GM18907 (cell line): ENCODE data around the gene CD79B.

ENCODE experiments used
- ATAC-seq: cut with Tn5 transposase; IDR thresholded peaks from one replicate; pipeline ENCODE4 v1.9.1; 2021; ENCODE audit warnings: mild to moderate bottlenecking, moderate library complexity; ENCODE audit not compliant: unreplicated experiment

CD79B gene

DNA sequence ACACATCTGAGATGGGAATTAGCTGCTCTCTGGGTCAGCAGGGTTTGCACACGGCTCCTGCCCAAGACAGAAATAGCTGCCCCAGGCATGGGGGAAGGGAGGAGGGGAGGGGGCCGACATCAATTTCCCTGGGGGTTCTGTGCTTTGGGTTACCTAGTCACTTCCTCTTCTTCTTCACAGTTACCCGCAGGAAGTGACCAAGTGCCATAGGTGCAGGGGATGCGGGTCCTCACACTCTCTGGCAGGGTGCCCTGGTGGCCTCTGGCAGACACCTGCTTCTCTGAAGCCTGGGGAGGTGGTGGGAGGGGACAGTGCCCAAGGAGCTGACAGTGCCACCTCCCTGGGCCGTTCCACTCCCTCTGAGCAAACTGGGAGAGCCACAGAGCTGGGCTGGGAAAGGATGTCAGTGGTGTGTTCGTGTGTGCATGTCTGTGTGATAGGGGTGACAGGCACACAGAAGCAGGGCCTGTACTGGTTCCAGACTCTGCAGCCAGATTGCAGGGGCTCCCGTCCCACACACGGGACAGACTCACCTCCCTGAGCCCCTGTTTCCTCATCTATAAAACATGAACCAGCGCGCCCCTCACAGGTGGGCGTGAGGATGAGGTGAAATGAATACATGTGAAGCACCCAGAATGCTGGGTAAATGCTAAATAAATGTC is 22.4 kb upstream of the CD79B start:
- ATAC-seq, result peak; percentile 67

DNA sequence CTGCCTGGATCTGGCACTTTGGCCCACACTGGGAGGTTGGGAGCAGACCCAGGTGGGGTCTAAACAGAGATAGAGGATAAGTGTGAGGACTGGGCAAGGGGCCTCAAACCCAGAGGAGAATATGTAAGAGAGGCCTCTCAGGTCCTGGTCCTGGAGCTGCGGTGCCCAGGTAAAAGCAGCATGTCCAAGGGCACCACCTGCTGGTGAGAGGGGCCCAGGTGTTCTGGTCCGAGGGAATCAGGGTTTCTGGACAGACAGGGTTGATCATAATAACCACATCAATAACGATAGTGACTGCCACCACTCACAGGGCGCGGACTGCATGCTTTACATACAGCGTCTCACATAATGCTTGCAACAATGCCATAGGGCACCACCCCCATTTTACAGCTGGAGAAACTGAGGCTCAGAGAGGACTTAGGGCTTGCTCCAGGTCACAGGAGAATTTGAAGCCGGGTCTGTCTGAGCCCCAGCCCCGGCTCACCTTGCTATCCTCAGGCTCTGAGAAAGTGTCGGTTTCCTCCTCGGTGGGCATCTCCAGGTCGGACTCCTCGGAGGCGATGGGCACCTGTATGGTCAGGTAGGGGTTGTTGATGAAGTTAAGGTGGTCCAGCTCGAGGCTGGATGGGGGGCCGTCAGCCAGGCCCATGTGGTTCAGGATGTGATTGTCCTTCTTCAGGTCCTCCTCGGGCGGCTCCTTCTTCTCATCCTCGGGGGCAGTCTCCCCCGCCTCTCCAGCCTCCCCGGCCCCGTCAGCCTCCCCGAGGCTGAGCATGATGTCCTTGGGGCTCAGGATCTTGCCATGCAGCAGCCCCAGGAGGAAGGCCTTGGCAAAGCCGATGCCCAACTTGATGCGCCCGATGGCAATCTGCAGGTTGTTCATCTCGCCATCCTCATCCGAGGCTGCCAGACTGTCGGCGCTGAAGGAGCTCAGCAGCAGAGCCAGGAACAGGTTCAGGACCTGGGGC is 19.1 kb upstream of the CD79B start:
- no peak for ATAC-seq

DNA sequence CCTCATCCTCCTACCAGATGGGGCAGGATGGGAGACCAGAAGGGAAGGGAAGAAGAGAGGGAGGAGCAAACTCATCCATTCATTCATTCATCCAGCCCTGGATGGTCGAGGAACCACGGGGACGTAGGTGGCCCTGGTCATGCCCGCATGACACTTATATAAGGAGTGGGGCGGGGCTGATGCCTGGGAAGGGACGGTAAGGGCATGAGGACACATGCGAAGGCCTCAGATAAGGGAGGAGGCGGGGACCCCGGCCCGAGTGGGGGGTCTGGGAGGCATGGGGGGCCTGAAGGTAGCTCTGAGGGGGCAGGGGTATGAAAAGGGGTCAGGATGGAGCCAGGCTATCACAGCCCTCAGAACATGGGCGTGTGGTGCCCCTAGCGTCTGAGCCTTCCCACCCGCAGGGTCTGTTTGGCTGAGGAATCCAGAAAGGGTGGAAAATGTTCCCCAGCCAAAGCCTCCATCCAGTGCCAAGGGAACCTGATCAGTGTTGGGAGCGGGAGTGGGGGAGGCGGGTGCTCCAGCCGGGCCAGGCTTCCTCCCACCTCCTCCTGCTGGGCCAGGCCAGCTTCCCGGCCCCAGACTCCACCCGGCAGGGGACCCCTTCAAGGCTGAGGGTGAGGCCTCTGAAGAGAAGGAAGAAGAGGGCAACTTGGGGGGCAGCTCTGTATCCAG is 17.6 kb upstream of the CD79B start:
- ATAC-seq, result no peak

DNA sequence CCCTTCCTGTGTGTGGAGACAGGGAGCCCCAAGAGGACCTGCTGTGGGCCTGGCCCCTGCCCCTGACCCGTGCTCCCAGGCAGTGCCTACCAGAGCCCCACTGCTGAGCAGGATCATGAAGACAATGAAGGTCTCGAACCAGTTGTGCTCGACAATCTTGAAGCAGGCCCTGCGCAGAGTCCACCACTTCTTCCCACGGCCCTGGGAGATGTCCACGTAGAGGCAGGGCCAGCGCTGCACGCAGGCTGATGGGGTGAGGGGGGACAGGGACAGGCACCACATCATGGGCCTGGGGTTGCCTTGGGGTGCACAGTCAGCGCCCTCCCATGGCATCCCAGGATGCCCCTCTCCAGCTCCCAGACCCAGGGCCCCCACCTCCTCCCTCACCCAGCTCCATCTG is 16.4 kb upstream of the CD79B start:
- no peak for ATAC-seq

DNA sequence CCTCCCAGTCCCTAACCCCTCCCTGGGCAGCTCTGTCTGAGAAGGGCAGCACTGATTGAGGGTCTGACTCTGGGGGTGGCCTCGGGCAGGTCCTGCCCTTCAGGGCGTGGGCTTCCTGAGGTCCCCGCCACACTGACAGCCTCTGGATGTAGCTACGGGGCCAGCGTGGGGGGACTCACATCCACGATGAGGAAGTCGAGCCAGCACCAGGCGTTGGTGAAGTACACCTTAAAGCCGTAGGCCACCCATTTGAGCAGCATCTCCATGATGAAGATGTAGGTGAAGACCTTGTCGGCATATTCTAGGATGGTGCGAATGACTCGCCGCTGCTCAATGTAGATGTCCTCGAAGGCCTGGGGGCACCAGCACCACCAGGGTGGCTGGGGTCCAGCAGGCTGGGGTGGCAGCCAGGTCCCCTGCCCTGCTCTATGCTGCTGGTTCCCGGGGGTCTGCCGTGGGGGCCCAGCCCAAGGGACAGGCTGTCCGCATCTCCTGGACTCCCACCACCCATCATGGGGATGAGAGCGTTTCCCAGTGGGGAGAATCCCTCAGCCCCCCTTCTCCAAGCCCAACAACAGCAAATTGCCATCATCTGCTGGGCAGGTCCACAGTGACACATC is 15.7 kb upstream of the CD79B start:
- no peak for ATAC-seq

DNA sequence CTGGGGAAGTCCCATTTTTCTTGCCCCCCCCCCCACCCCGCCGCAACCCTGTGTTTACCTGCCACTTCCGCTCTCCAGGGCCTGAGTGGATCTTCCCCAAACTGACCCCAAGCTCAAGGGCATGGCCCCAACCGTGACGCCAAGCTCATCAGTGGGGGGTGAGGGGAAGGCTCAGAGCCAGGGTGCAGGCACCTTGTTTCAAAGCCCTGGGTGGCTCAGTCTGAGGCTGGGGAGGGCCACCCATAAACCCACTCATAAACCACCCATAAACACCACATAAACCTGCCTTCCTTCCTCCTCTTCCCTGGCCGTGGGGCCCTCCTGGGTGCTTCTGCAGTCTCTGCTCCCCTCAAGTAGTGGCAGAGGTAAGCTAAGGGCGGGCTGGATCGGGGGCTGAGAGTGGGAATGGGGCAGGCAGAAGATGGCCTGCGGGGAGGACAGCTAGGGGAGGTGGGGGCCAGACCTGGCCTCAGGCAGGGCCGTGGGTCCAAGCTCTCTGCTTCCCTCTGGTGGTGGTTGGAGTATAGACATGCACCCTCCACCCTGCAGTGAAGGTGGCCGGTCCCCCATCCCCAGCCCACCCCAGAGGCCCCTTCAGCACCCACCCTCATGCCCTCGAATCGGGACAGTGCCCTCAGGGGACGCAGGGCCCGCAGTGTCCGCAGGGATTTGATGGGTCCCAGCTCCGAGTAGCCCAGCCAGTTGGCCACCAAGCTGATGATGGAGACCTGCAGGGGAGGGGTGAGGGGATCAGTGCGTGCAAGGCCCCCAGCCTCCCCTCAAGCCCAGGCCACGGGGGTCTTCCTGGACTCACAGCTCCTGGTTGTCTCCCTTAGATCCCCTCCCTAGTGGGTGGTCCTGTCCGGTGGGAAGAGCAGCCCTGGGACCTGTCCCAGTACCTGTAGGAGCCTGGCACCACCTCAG is 14.6 kb upstream of the CD79B start:
- peak; percentile 68 for ATAC-seq

DNA sequence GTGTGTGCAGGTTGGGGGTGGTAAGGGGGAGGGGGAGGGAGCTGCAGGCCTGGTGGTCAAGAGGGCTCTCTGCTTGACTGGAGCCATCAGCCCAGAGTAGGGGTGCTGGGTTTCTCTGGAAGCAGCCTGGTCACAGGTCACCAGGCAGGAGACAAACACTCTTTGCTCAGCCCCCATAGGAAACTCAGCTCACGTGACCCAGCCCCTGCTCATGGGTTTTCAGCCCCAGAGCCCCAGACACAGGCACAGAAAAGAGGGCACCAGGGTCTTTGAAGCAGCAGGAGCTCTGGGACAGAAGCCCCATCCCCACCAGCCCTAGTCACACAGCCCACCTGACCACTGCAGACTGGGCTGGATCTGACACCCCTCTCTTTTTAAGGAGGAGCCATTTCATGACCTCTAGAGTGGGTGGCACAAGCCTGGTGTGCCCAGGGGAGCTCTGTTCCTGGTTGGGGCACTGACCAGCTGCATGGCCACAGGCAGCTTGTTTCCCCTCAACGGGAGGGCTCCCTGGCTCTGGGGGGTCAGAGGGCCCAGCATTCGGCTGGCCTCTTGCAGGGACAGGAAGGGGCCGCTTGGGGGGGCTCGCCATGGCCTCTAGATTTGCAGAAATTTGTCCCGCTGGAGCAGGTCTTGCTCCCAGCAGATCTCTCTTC is 13.8 kb upstream of the CD79B start:
- ATAC-seq, result peak; percentile 35

DNA sequence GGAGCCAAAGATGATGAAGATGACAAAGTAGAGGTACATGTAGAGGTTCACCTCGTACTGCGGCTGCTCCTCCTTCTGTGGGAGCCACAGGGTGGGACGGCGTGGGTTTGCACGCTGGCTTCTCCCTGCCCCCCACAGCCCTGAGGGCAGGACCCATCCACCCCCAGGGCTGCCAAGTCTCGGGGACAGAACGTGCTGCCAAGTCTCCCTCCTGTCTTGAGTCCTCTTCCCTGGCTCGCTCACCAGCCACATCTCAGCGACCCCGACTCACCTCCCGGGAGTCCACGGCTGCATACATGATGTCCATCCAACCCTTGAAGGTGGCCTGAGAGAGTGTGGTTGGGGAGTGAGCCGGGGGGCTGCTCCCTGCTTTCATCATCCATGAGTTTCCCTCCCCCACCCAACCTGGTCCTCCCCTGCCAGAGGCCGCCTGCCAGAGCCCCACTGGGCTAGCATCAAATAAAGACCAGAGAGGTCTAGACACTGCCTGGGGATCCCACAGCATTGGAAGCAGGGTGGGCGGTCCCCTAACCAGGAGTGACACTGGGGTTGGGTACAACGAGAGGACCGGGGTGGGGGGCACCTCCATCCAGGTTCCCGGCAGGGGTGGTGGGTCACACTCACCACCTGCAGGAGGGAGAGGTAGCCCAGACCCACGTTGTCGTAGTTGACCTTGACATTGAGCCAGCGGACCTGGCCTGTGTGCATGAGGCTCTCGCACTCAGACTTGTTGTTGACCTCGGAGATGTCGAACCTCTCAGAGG is 12.8 kb upstream of the CD79B start:
- no peak for ATAC-seq

DNA sequence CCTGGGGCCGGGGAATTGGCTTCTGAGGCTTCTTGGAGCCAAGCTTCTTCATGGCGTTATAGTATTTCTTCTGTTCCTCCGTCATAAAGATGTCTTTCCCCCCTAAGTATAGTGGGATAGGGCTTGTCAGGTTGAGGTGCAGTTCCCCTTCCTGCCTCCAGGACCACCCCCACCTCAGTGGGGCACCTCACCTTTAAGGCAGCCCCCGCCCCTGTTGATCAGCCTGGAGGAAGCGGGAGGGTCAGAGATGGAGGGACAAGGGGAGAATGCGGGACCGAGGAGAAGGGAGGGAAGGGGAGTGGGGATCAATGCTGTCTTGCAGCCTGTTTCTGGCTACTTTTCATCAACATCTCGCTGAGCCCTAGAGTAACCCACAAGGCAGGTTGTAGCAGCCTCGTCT is 11.6 kb upstream of the CD79B start:
- no peak for ATAC-seq

DNA sequence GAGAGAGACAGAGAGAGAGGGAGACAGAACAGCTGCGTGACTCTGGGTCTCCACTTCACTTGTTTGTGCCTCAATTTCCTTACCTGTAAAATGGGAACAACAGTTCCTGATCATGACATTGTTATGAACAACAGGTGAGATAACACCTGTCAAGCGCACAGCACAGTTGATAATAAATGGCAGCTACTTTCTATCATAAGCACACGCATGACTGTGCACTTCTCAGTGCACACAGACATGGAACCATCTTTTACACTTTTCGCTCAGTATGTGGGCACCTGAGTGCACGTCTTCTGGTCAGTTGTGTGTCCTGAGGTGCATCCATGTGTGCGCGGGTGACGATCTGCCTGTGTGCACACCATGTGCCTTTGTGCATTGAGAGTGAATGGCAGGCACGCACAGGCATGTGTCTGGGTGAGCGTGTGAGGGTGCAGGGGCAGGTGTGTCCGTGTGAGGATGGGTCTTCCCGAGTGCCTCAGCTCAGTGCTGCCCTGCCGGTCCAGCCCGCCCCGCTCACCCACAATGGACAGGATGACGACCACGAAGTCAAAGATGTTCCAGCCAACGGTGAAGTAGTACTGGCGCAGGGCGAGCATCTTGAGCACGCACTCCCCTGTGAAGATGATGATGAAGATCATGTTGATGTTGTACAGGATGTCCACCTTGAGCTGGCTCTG is 10.3 kb upstream of the CD79B start:
- no peak for ATAC-seq

DNA sequence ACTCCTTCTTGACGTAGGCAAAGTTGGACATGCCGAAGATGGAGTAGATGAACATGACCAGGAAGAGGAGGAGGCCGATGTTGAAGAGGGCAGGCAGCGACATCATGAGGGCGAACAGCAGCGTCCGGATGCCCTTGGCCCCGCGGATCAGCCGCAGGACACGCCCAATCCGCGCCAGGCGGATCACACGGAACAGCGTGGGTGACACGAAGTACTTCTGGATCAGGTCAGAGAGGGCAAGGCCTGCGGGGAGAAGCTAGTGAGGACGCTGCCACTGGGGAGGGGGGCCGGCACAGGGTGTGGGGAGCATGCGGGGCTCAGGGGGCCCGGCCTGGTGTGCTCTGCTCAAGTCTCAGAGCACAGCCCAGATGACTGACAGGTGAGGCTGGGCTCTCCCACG is 9.6 kb upstream of the CD79B start:
- ATAC-seq, result no peak

DNA sequence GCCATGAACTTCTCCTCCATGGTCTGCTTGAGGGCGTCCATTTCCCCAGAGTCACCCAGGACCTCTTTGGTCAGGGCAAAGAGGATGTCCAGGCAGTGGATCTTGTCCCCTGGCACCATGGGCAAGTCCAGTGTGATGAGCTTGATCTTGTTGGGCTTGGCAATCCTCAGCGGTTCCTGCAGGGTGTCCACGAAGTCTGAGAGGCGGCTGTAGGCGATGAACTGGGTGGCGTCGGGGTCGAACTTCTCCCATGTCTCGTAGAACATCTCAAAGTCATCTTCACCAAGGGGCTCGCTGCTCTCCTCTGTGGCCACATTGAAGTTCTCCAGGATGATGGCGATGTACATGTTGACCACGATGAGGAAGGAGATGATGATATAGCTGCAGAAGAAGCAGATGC is 9.0 kb upstream of the CD79B start:
- ATAC-seq, result no peak

DNA sequence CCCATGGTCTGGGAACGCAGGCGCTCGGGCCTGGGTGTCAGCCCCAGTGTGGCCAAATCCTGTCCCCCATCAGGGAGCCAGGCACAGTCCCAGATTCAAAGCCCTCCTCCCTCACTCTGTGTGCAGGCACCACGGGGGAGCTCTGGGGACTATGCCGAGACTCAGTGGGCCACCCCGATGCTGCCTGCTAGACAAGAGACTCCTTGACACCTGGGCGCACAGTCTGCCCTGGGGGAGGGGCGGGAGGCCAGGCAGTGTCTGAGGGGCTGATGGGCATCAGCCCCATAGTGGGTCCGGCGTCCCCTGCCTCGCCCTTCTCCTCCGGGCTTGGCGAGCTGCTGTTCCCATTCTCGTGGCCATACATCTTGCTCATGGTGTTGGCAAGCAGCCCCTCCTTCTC is 8.5 kb upstream of the CD79B start:
- ATAC-seq, result no peak

DNA sequence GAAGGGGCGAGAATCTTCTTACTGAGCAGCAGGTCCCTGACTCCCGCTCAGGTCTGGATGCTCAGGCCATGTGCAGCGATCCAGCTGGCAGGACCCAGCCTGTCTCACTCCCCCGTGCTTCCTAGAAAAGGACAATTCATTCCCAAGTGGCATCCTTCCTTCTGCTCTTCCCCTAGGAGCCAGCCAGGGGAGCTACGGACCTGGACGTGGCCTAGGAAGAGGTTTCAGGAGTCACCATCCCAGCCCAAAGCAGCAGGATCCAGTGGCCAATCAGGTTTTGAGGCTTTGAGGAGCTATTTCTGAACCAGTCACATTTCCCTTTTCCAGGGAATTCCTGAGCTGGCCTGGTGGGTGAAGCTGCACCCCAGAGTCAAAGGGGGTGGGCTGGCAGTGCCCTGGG is 7.8 kb upstream of the CD79B start:
- no peak for ATAC-seq

DNA sequence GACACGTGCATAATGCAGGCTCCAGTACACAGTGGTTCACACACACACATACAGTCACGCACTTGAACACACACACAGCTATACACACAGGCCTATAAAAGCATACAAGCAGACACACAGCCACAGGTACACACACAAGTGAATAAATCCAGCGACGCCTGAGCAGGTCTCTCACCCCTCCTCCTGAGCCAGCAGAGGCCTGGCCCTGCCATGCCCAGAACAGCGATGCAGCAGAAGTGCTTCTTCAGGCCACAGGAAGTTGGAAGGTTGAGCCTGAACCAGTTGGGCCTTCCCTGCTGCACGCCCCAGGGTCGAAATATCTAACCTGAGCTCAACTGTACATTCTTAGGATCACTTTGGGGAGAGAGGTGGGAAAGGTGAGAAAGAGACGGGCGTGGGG is 7.3 kb upstream of the CD79B start:
- no peak for ATAC-seq

DNA sequence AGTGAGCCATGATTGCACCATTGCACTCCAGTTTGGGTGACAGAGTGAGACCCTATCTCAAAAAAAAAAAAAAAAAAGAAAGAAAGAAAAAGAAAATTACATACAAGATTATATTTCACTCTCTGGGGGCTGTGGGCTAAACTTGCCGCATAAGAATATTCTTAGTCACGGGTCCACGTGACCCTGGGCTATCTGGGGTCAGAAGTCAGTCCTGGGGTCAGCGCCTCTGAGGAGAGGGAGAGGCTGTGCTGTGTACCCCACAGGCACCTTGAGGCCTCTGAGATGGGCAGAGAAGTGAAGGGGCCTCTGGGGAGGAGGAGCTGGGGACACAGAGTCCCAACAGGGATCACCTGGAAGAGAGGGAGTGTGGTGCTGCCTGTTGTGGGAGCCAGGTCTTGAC is 5.8 kb upstream of the CD79B start:
- ATAC-seq, result no peak

DNA sequence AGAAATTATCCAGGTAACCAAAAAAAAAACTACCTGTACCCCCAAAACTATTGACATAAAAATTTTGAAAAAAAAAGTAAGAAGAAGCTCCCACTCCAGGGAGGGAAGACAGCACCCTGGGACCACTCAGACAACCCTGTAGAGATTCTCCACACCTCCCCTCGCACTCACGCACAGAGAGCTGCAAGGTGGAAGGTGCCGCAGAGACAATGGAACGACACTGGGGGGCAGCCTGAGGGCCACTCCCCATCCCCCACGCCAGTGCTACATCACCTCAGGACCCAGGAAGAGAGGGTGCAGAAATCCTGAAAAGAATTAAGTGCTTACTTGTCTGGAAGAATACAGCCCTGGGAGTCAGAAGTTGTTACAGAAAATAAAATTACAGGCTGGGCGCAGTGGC is 5.2 kb upstream of the CD79B start:
- no peak for ATAC-seq
